ENCODE measurements around the gene KANSL1L.
A peak's percentile ranks its signal among the peaks of the same experiment; 100 is the strongest.

Gene KANSL1L, protein sequence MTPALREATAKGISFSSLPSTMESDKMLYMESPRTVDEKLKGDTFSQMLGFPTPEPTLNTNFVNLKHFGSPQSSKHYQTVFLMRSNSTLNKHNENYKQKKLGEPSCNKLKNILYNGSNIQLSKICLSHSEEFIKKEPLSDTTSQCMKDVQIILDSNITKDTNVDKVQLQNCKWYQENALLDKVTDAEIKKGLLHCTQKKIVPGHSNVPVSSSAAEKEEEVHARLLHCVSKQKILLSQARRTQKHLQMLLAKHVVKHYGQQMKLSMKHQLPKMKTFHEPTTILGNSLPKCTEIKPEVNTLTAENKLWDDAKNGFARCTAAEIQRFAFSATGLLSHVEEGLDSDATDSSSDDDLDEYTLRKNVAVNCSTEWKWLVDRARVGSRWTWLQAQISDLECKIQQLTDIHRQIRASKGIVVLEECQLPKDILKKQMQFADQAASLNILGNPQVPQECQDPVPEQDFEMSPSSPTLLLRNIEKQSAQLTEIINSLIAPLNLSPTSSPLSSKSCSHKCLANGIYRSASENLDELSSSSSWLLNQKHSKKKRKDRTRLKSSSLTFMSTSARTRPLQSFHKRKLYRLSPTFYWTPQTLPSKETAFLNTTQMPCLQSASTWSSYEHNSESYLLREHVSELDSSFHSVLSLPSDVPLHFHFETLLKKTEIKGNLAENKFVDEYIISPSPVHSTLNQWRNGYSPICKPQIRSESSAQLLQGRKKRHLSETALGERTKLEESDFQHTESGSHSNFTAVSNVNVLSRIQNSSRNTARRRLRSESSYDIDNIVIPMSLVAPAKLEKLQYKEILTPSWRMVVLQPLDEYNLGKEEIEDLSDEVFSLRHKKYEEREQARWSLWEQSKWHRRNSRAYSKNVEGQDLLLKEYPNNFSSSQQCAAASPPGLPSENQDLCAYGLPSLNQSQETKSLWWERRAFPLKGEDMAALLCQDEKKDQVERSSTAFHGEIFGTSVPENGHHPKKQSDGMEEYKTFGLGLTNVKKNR

DNA sequence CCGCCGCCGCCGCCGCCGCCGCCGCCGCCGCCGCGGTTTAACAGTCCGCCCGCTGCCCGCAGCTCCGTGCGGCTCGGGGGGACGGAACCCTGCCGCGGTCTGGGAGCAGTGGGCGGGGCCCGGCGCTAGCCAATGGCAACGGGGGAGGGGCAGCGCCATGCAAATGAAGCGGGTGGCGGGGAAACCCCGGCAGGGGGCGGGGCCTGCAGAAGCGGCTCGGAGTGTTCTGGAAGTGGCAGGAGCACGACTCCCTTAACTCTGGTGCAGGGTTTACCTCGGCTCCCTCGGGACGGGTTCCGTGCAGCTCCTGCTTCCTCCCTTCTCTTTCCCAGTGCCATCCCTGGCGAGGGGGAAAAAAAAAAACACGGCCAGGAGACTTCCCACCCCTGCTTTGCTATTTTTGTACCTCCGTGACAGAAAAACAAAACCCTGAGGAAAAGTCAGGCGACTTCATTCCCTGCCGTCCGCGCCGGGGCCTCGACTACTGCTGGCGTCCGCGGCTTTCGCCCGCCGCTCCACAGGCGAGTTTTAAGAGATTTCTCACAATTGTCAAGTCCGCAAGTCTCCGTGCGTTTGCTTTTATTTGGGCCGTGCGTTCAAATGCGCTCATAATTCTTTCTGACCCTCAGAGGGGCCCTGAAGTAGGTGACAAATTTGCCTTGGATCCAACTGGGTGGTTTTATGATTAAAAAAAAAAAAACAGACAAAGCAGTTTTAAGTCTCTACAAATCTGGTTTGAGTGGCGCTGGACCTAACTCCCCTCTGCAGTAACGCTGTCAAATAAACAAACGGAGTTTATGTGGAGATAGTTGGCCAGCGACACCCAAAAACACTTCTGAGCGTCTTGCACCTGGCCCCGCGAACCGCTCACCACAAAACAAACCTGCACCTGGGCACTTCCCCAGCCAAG, at the start of gene KANSL1L:
TSS of gene KANSL1L (minus strand) at position 101 of the 910 bp plus-strand sequence. CDS start 16,827 bp downstream, outside the sequence.
- peak within 1 kb of the TSS; percentile 84 for H3K4me3 ChIP-seq (ENCODE audit: low read depth, low read length)
- H3K27ac ChIP-seq (ENCODE audit: low read depth, low read length): peak within 1 kb of the TSS; percentile 96
- peaks cover 9% of the 10 kb centered on the region for H3K4me1 ChIP-seq (ENCODE audit: control insufficient read depth, insufficient read depth, low read length)
- H3K9me3 ChIP-seq (ENCODE audit: control insufficient read depth, insufficient read depth, low read depth, low read length): no peaks in the 10 kb centered on the region
- no peaks in the 10 kb centered on the region for H3K36me3 ChIP-seq (ENCODE audit: control insufficient read depth, insufficient read depth, low read length)
- peak within 1 kb of the TSS; percentile 94 for H3K9ac ChIP-seq (ENCODE audit: low read length)
- H3K27me3 ChIP-seq (ENCODE audit: control insufficient read depth, insufficient read depth, low read length): no peaks in the 10 kb centered on the region

DNA sequence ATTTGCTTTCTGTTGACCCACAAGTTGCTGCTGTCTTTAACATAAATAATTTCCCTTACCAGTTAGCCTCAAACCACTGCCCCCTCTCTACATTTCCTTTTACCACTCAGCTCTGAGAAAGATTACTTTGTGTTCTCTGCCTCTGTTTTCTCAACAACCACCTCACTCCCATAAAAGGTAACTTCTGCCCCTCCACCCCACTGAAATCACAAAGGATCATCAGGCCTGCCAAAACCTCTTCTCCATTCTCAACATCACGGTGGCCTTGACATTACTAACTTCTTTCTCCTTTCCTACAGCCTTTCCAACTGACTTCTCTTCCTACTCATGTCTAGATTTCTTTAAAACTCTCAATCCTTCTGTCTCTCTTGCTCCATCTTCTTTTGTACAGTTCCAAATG, 43.9 kb upstream of the KANSL1L start:
- Histone ChIP-seq H3K9me3 (ENCODE audit: control insufficient read depth, insufficient read depth, low read depth, low read length) (no peaks in the 10 kb centered on the region), H3K27ac (ENCODE audit: low read depth, low read length) (no peak overlapping the region), H3K27me3 (ENCODE audit: control insufficient read depth, insufficient read depth, low read length) (no peaks in the 10 kb centered on the region), H3K9ac (ENCODE audit: low read length) (no peak overlapping the region), H3K4me3 (ENCODE audit: low read depth, low read length) (no peak overlapping the region), H3K36me3 (ENCODE audit: control insufficient read depth, insufficient read depth, low read length) (no peaks in the 10 kb centered on the region), H3K4me1 (ENCODE audit: control insufficient read depth, insufficient read depth, low read length) (peaks cover 8% of the 10 kb centered on the region; the same call in 1 of the 2 replicates)

DNA sequence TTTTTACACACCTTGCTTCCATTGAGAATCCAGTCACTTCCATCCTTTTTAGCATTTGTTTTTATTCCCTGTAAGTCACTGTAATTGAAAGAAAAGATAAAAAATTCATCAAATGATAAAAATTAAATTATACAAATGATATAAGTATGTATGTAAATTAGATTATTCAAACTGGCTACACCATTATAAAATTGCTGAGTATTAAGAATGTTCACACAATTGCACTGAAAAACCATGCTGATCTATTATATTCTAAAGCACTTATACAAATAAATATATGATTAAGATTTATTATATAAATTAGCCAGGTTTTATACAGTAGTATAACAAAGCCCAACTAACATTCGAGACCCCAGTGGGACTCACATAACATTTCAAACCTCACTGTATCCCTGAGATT, 39.0 kb upstream of the KANSL1L start:
- no peaks in the 10 kb centered on the region for H3K9me3 ChIP-seq (ENCODE audit: control insufficient read depth, insufficient read depth, low read depth, low read length)
- no peaks in the 10 kb centered on the region for H3K36me3 ChIP-seq (ENCODE audit: control insufficient read depth, insufficient read depth, low read length)
- peaks cover 5% of the 10 kb centered on the region; the same call in 1 of the 2 replicates for H3K4me1 ChIP-seq (ENCODE audit: control insufficient read depth, insufficient read depth, low read length)
- no peak overlapping the region for H3K4me3 ChIP-seq (ENCODE audit: low read depth, low read length)
- H3K9ac ChIP-seq (ENCODE audit: low read length): no peak overlapping the region
- no peak overlapping the region for H3K27ac ChIP-seq (ENCODE audit: low read depth, low read length)
- no peaks in the 10 kb centered on the region for H3K27me3 ChIP-seq (ENCODE audit: control insufficient read depth, insufficient read depth, low read length)

DNA sequence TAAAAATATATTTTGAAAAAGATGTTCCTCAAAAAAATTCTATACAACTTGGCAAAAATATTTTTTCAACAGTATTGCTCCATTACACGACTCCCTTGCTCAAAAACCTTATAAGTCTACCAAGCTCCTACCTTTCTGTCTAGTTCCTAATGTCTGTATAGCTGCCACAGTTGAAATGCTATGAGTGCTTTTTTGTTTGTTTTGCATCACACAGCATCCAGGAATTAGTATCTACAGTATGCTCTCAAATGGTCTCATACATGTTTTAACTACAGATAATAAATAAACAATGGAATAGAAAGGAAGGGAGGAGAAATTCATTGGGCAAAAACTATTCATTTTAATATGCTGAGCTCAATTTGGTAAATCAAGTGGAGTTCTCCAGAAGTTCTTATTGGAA, 36.7 kb upstream of the KANSL1L start:
- Histone ChIP-seq H3K4me1 (ENCODE audit: control insufficient read depth, insufficient read depth, low read length) (no peaks in the 10 kb centered on the region), H3K27ac (ENCODE audit: low read depth, low read length) (no peak overlapping the region), H3K4me3 (ENCODE audit: low read depth, low read length) (no peak overlapping the region), H3K36me3 (ENCODE audit: control insufficient read depth, insufficient read depth, low read length) (no peaks in the 10 kb centered on the region), H3K9me3 (ENCODE audit: control insufficient read depth, insufficient read depth, low read depth, low read length) (no peaks in the 10 kb centered on the region), H3K27me3 (ENCODE audit: control insufficient read depth, insufficient read depth, low read length) (no peaks in the 10 kb centered on the region), H3K9ac (ENCODE audit: low read length) (no peak overlapping the region)

DNA sequence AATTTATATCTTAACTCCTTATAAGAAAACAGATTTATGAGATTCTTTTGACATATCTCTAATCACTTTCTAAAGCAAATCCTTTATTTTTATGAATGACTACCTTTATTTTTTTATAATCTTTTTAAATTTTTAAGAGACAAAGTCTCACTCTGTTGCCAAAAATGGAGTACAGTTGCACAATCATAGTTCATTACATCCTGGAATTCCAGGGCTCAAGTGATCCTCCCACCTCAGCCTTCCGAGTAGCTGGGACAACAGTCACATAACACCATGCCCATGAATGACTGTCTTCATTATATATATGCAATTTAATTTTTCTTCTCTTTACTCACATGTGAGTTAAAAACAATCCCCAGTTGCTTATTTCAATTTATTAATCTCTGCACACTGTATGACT, 32.3 kb upstream of the KANSL1L start:
- no peaks in the 10 kb centered on the region for H3K9me3 ChIP-seq (ENCODE audit: control insufficient read depth, insufficient read depth, low read depth, low read length)
- H3K4me3 ChIP-seq (ENCODE audit: low read depth, low read length): no peak overlapping the region
- no peaks in the 10 kb centered on the region for H3K27me3 ChIP-seq (ENCODE audit: control insufficient read depth, insufficient read depth, low read length)
- no peaks in the 10 kb centered on the region for H3K36me3 ChIP-seq (ENCODE audit: control insufficient read depth, insufficient read depth, low read length)
- H3K4me1 ChIP-seq (ENCODE audit: control insufficient read depth, insufficient read depth, low read length): no peaks in the 10 kb centered on the region
- no peak overlapping the region for H3K27ac ChIP-seq (ENCODE audit: low read depth, low read length)
- H3K9ac ChIP-seq (ENCODE audit: low read length): no peak overlapping the region

DNA sequence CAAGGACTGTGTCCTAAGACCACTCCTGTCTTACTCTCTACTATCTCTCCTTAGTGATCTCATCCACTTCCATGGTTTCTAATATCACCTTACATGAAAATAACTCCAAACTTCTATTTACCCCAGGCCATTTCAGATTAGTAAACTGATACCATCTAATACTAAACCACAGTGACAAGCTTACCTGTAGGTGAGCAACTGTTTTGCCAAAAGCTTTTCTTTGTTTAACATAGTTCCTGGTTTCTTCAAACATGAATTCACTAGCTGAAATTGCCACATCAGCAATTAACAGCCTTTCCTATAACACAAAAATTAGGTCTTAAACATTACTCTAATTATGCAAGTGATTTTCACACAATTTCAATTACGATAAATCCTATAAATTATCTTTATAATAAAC, 31.9 kb upstream of the KANSL1L start:
- Histone ChIP-seq H3K36me3 (ENCODE audit: control insufficient read depth, insufficient read depth, low read length) (no peaks in the 10 kb centered on the region), H3K4me1 (ENCODE audit: control insufficient read depth, insufficient read depth, low read length) (no peaks in the 10 kb centered on the region), H3K27ac (ENCODE audit: low read depth, low read length) (no peak overlapping the region), H3K9me3 (ENCODE audit: control insufficient read depth, insufficient read depth, low read depth, low read length) (no peaks in the 10 kb centered on the region), H3K27me3 (ENCODE audit: control insufficient read depth, insufficient read depth, low read length) (no peaks in the 10 kb centered on the region), H3K4me3 (ENCODE audit: low read depth, low read length) (no peak overlapping the region), H3K9ac (ENCODE audit: low read length) (no peak overlapping the region)

DNA sequence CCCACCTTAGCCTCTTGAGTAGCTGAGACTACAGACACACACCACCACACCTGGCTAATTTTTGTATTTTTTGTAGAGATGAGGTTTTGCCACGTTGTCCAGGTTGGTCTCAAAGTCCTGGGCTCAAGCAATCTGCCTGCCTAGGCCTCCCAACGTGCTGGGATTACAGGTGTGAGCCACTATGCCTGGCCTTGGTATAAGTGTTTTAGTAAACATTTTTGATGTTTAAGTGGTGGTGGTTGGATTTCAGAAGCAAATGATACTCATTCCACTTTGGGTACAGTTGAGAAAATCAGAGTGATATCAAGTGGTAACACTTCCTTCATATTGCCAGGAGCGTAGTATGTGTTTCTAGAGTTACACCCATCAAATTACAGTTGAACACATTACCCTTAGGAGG, 28.6 kb upstream of the KANSL1L start:
- no peak overlapping the region for H3K4me3 ChIP-seq (ENCODE audit: low read depth, low read length)
- no peak overlapping the region for H3K27ac ChIP-seq (ENCODE audit: low read depth, low read length)
- H3K9ac ChIP-seq (ENCODE audit: low read length): no peak overlapping the region
- H3K9me3 ChIP-seq (ENCODE audit: control insufficient read depth, insufficient read depth, low read depth, low read length): no peaks in the 10 kb centered on the region
- H3K36me3 ChIP-seq (ENCODE audit: control insufficient read depth, insufficient read depth, low read length): no peaks in the 10 kb centered on the region
- no peaks in the 10 kb centered on the region for H3K27me3 ChIP-seq (ENCODE audit: control insufficient read depth, insufficient read depth, low read length)
- H3K4me1 ChIP-seq (ENCODE audit: control insufficient read depth, insufficient read depth, low read length): no peaks in the 10 kb centered on the region

DNA sequence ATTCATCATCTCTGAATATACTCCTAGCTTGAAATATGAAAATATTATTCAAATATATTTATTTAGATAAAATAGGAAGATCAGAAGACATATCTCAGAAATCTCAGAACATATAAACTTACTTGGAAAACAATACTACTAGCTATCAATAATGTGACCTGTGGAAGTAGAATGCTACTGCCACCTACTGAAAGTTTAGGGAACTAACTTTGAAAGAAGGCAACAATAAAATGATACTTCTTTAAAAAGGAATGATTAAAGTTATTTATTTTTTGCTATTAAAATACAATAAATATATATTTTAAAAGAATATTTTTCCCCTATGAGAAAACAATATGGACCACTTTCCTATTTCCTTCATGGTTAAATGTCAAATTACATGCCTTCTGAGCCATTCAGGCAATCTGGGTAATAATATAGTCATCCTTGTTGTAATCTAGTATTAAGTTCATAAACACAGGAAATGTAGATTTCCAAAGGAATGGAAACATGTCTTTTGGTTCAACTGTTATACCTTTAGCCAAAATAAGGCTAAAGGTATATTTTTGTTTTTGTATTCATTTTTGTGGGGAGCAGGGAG, 28.1 kb upstream of the KANSL1L start:
- Histone ChIP-seq H3K27ac (ENCODE audit: low read depth, low read length) (no peak overlapping the region), H3K4me3 (ENCODE audit: low read depth, low read length) (no peak overlapping the region), H3K27me3 (ENCODE audit: control insufficient read depth, insufficient read depth, low read length) (no peaks in the 10 kb centered on the region), H3K4me1 (ENCODE audit: control insufficient read depth, insufficient read depth, low read length) (no peaks in the 10 kb centered on the region), H3K9me3 (ENCODE audit: control insufficient read depth, insufficient read depth, low read depth, low read length) (no peaks in the 10 kb centered on the region), H3K9ac (ENCODE audit: low read length) (no peak overlapping the region), H3K36me3 (ENCODE audit: control insufficient read depth, insufficient read depth, low read length) (no peaks in the 10 kb centered on the region)

DNA sequence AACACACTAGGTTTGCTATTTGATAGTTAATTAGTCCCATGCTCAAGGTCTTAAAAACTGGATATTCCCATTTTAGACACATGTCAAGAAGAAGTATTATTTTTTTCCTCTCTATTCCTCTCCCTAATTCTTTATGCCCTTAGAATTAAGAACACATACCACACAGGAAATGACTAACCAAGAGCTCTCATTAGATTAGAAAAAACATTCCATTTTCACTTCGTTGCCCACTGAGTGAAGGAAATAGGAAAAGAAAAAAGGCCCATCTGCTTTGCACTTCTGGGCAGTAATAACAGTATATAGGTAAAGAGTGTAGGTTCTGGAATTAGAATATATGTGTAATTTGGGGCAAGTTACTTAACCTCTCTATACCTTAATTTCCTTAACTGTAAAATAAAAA, 27.1 kb upstream of the KANSL1L start:
- no peaks in the 10 kb centered on the region for H3K9me3 ChIP-seq (ENCODE audit: control insufficient read depth, insufficient read depth, low read depth, low read length)
- H3K36me3 ChIP-seq (ENCODE audit: control insufficient read depth, insufficient read depth, low read length): no peaks in the 10 kb centered on the region

DNA sequence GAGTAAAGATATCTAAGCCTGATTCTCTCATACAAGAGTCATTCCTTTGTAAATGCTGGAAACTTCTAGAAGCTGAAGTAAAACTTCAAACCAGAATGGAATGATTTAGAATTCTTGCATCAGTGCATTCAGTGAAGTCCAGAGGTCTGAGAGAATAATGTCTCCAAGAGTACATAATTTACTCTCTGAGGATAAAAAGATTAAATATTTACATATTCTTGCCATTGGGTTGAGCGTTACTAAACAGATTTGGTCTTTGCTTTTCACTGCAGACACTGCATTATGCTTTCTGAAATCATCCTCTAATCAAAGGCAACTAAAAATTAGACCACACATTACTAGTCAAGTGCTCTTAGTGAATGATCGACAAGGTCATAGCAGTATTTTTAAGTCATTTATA, 26.5 kb upstream of the KANSL1L start:
- Histone ChIP-seq H3K27ac (ENCODE audit: low read depth, low read length) (no peak overlapping the region), H3K4me1 (ENCODE audit: control insufficient read depth, insufficient read depth, low read length) (no peaks in the 10 kb centered on the region), H3K36me3 (ENCODE audit: control insufficient read depth, insufficient read depth, low read length) (no peaks in the 10 kb centered on the region), H3K9me3 (ENCODE audit: control insufficient read depth, insufficient read depth, low read depth, low read length) (no peaks in the 10 kb centered on the region), H3K27me3 (ENCODE audit: control insufficient read depth, insufficient read depth, low read length) (no peaks in the 10 kb centered on the region), H3K9ac (ENCODE audit: low read length) (no peak overlapping the region), H3K4me3 (ENCODE audit: low read depth, low read length) (no peak overlapping the region)

More for the DNA sequence above, 27.1 kb upstream of the KANSL1L start:
- Histone ChIP-seq H3K4me3 (ENCODE audit: low read depth, low read length) (no peak overlapping the region), H3K27me3 (ENCODE audit: control insufficient read depth, insufficient read depth, low read length) (no peaks in the 10 kb centered on the region), H3K27ac (ENCODE audit: low read depth, low read length) (no peak overlapping the region), H3K9ac (ENCODE audit: low read length) (no peak overlapping the region), H3K4me1 (ENCODE audit: control insufficient read depth, insufficient read depth, low read length) (no peaks in the 10 kb centered on the region)
